GM21447 (cell line): ENCODE results near the gene ROCK1.

Experiments
- ATAC-seq: cut with Tn5 transposase; IDR thresholded peaks from one replicate; pipeline ENCODE4 v1.9.1; 2021; ENCODE audit not compliant: unreplicated experiment

Gene ROCK1

DNA sequence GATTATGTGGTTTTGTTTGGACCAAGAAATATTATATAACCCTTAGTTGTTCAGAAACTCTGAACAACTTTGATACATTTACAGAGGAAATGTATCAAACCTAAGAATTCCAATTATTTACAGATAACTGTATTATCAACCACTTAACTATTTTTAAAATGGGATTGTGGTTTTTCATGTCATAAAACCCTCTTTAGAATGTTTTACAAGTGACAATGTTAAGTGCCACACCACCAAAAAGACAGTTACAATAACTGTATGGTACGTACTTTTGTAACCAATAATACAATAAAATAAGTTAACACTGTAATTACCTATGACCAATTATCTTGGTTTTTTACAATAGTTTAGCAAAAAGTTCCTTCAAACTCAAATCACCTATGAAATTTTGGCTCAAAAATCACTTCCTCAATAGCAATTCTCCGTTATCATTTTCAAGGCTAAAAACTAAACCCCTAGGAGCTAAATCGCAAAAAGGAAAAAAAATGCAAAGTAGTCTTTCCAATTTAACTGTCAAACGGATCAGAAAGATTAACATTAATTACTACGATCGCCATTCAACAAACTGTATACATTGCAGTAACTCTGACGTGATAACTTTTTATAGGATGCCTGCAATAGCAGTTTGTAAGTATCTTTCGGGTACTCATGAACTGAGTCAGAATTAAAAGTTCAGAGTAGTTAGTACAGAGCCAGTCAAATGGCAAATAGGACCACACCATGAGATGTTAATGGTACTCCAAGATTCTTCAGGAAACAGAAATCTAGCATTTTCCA, 1.5 kb downstream of the ROCK1 start:
- no peak for ATAC-seq

DNA sequence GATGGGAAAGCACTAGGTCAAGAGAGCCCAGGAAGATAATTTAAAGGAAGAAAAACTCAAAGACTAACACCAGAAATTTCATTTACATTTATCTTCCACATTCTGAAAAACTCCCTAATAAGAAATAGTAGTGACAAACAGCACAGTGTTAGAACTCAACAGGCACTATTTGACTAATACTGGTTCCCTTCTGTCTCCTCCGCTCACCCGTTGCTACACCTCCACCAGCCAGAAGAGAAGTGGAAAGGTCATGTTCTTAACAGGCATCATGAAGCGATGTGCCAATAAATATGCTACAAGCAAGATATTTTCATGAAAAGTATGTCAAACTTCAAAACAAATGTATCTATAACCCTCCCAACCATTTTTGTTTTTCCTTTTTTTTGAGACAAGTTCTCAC, 5.7 kb downstream of the ROCK1 start:
- no peak for ATAC-seq

DNA sequence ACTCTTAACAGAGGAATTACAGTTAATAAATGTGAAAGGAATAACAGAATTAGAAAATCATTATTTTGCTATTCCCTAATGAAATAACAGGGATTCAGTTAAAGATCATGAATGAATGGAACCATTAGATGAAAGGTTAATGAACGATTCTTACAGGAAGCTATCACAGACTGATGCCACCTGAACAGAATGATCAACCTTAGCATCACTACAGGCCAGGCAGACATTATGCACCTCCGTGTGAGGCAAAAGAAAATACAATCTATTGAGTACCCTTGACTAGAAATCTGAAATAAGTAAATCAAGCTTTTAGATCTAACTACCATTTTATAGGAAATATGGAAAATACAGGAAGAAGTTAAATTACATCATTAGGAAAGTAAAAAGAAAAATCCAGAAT, 10.4 kb downstream of the ROCK1 start:
- ATAC-seq: no peak

DNA sequence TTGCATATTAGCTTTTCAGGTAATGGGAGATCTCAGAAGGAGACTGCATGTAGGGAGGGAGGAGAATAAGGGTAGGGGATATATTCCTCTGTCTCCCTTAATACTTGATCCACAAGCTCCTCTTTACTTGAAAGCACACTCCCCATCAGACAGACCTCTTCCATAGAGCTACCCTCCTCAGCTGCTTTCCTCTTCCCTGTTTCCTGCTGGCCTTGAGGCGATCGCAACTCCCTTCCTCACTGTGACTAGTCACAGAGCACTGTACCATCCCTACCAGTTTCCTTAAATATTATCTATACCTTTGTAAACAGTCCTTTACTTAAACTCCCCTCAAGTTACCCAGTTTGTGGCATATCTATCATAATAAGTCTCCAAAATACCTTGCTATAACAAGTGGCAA, 10.9 kb downstream of the ROCK1 start:
- ATAC-seq: no peak

DNA sequence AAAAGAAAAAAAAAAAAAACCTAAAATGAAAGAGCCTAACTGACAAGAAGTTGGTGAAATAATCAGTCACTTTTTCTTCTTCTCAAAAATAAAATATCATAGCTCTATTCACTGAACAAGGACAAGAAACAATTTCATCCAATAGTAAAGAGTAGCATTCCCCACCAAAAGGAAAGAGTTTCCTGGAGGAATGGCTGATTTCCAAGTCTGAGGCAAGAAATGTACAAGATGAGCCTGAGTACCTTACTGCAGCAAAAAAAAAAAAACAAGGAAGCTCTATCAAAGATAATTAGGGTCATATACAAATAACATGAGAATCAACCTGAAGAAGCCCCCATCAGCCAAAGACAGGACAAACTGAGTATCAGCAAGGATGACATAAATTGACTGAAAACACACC, 11.5 kb downstream of the ROCK1 start:
- no peak for ATAC-seq

DNA sequence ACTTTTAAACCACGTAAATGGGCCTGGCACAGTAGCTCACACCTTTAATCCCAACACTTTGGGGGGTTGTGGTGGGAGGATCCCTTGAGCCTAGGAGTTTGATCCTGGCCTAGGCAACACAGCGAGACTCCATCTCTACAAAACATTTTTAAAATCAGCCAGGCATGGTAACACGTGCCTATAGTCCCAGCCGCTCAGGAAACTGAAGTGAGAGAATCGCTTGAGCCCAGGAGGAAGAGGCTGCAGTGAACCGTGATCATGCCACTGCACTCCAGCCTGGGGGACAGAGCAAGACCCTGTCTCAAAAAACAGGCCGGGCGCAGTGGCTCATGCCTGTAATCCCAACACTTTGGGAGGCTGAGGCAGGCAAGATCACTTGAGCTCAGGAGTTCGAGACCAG, 12.2 kb downstream of the ROCK1 start:
- ATAC-seq: peak; percentile 88

DNA sequence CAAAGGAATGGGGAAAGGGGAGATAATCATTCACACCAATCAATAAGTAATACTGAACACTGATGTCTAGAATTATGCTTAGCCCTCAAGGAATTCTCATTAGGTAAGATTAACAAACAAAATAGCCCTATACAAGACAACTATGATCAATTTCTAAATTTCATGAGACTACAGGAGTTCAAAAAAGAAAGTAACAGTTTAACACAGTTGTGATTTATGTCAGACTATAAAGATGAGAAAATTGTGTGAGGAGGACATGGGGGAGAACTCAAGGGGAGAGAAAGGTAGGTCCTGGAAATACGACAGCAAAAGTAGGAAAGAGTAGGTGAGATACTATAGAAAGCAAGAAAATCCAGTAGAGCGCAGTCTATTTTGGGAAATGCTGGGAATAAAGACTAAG, 14.9 kb downstream of the ROCK1 start:
- ATAC-seq: no peak

DNA sequence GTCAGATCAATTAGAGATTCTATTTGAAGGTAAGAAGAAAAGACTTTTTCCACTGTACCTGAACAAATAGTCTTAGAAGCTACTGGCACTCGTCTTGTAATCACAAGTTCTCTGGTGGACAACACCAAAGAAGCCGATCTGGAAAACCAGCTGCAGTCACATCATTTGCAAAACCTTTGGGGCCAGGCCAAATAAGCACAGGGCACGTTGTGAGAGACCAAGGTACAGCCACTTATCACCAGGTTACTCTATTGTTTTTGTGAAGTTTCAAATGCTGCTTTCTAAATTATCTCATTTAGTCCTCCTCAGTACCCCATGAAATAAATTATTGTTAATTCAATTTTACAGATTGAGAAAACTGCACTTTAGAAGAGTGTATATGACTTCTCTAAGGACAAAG, 18.5 kb downstream of the ROCK1 start:
- ATAC-seq: no peak

DNA sequence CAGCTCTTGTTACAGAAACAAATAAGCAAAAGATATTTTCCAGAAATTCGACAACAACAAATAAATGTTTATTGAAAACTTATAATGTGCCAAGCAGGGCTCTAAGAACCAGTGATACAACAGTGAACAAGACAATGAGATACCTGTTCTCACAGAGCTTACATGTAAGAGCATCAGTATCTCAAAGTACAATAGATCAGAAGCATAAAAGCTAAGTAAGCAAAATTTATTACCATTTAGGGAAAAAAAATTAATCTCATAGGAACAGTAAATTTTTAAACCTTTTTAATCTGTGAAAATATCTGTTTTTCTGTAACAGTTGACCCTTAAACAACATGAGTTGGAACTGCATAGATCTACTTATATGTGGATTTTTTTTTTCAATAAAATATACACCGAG, 20.9 kb downstream of the ROCK1 start:
- no peak for ATAC-seq

DNA sequence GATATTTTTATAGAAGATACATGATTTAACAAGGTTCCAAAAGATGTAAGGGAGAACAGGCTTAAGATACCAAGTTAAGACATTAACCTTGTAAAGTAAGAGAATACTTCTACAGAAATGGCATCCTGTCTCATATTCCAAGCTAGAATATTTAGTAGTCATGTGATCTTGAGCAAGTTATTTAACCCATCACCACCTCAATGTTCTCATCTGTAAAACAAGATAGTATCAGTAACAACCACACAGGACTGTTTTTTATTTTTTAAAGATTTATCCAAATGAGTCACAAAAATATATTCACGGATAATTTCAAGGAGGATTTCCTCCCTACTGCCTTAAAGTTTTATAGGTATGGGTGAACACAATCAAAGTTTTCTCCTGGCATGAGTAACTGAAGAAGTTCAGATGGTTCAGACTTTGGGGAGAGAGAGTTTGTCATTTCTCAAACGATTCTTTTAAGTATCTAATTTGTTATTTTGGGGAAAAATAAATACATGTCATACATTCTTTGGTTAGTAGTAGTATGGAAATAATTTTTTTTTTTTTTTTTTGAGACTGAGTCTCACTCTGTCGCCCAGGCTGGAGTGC, 25.9 kb downstream of the ROCK1 start:
- ATAC-seq: no peak

DNA sequence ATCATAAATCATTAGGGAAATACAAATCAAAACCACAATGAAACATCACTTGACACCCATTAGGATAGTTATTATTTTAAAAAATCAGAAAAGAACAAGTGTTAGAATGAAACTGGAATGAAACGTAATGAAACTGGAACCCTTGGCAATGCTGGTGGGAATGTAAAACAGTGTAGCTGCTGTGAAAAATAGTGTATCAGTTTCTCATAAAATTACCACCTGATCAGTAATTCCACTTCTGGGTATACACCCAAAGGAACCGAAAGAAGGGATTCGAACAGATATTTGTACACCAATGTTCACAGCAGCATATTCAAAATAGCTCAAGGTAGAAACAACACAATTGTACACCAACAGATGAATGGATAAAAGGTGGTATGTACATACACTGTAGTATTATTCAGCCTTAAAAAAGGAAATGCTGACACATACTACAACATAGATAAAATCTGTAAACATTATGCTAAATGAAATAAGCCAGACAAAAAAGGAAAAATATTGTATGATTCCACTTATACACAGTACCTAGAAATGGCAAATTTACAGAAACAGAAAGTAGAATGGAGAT, 27.0 kb downstream of the ROCK1 start:
- ATAC-seq: no peak

DNA sequence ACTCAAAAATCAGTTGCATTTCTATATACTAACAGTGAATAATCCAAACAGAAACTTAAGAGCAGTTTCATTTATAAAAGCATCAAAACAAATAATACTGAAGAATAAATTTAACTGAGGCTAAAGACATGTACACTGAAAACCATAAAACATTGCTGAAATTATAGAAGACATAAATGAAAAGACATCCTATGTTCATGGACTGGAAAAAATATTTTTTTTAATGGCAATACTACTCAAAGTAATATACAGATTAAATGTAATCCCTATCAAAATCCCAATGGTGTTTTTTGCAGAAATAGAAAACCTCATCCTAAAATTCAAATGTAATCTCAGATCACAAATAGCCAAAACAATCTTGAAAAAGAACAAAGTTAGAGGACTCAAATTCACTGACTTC, 28.6 kb downstream of the ROCK1 start:
- ATAC-seq: no peak

DNA sequence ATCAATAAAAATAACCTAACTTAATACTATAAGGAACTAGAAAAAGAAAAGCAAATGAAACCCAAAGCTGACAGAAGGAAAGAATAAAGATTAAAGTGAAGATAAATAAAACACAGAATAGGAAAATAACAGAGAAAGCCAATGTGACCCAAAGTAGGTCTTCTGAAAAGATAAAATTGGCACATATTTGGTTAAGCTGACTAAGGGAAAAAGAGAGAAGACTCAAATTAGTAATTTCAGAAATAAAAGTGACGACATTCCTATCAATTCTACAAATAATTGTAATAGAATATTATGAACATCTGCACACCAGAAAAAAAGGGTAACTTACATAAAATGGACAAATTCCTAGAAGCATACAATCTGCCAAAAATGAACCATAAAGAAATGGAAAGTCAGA, 30.2 kb downstream of the ROCK1 start:
- ATAC-seq: no peak

DNA sequence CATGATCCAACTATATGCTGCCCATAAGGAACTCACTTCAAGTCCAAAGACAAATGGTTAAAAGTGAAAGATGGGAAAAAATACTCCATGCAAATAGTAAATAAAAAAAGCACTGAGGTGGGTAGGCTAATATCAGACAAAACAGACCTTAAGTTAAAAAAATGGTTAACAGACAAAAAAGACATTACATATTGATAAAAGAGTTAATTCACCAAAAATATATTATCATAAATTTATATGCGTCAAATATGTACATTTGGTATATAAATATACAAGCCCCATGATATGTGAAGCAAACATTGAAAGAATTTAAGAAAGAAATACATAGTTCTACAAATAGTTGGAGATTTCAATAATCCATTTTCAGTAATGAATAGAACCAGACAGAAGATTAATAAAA, 31.0 kb downstream of the ROCK1 start:
- ATAC-seq: no peak

DNA sequence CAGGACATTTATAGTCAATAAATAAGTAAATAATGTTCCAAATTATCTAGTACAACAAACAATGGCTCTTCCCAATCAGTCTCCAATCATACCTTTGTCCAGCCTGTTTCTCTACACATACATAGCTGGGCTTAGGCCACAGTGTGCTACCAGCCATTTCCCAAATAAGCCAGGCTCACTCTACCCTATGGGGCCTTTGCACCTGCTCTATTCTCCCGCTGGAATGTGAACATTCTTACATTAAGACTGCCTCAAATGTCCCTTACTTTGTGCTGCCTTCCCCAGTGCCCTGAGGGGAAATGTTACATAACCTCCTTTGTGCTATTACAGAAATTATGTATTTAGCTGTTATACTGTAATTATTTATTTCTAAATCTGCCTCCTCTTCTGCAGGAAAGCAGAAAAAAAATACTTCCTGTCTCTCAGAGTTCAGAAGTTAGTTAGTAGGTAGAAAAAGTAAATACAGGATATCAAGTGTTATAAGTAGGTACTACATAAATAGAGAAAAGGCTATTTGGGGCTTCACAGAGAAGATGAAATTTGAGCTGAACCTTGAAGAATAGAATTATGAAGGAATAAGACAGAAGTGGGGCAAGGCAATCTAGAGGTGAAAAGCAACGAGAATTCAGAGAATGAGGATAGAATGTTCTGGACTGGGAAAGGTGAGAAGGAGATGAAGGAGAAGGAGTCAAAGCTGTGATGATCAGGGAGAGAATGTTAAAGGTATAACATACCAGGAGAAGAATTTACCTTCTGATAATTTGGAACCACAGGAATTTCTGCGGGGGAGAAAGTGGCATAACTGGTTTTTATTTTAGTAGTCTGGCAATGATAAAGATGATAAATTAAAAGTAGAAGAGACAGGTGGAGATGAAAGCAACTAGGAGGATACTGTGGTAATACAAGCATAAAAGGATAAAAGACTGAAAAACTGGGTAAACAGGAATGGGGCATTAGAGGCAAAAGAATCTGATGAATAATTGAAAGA, 37.0 kb downstream of the ROCK1 start:
- ATAC-seq: no peak

DNA sequence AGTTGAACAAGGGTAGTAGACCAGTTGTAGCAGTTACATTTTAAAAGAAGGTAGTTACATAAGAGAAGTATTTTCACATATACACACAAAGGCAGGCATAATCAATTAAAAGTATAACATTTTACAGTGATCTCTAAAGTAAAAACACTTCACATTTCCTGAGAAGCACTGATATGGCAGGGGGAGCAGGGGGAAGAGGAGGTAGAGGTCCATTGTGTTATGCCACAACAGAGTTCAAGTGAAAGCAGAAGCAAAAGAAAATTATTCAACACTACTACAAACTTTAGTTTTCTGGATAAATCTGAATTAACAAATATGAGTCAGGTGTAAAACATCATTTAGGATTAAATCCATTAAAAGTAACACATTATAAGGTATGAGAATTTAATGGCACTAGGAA, 38.4 kb downstream of the ROCK1 start:
- no peak for ATAC-seq

DNA sequence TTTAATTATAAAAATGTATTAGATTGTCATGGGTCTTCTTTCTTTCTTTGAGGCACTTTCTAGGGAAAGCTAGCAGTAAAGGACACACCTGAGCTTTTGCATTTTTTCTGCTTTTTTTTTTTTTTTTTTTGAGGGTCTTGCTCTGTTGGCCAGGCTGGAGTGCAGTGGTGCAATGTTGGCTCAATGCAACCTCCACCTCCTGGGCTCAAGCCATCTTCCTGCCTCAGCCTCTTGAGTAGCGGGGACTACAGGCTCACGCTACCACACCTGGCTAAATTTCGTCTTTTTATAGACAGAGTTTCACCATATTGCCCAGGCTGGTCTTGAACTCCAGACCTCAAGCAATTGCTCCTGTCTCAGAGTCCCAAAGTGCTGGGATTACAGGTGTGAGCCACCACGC, 40.5 kb downstream of the ROCK1 start:
- no peak for ATAC-seq

DNA sequence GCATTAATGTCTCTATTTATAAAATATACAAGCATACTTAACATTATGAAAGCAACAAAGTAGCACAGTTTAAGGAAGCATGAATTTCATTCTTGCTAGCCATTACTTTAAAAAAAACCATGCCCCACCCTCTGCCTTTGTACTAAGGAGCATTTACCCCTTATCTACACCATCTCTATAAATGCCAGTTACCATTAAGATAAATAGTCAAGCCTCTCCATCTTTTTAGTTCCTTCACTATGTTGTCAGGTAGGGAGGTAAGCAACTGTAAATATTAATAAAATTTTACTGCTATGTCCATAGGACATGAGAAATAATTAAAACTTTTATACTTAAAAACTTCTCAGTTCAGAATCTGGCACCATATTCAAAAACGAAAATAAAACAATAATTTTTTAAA, 42.1 kb downstream of the ROCK1 start:
- ATAC-seq: no peak

DNA sequence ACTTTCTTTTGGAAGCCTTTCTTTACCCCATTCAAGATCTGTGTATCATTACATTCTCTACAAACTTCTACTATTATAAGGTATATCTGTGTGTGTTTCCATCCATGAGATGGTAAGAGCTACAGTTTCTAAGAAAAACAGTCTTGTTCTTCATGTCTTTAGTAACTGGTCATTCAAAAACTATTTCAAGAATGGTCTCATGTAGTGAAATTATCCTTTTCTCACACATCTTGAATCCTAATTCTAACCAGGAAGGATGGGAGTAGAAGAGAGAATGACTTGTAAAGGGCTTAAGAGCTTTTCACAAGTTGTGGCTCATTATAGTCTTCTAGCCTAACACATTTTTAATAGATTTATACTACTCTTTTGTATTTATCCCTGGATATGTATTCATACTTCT, 47.3 kb downstream of the ROCK1 start:
- no peak for ATAC-seq

DNA sequence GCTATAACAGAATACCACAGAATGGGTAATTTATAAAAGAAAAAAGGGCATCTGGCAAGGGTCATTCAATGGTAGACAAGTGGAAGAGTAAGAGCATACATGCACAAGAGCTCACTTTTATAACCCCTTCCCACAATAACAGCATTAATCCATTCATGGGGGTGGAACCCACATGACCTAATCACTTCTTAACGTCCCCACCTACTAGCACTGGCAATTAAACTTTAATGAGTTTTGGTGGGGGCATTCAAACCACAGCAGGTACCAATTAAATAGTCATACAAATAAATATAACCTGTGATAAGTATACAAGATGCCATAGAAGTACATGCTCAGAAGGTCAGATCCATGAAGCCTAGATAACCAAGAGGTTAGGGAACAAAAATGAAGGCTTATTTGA, 48.6 kb downstream of the ROCK1 start:
- ATAC-seq: no peak

DNA sequence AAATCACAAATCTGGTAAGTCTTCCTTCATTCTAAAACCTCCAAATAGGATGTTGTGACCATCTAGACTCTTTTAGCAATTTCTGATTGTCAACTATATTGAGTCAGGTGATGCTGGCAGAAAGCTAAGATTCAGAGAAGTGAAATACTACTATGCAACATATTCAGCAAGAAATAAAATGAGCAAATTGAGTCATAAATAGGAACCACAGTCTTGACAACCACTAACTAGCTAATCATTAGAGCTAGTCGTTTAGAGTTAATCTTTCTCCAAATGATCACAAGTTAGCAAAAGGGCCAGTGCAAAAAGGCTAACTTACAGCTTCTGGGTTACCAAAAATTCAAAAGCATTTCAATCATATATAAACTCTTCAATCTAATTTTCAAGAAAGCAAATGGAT, 54.5 kb downstream of the ROCK1 start:
- ATAC-seq: no peak

DNA sequence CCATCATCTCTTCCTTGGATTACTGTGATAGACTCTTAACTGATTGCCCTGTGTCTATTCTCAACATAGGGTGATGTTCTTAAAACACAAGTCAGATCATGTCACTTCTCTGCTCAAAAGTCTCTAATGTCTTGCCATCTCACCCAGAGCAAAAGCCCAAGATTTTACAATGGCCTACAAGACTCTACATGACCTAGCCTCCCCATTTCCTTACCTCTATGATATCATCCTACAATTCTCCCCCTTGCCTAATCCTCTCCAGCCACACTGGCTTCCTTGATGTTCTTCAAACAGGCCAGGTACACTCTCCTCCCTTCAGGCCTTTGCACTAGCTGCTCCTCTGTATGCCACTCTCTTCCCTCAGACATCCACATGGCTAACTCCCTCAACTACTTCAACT, 55.1 kb downstream of the ROCK1 start:
- no peak for ATAC-seq
